HG03175 (cell line): Measurements from ENCODE around the gene TNIP3.

Experiments
- ATAC-seq: cut with Tn5 transposase; IDR thresholded peaks from one replicate; pipeline ENCODE4 v1.9.1; 2021; ENCODE audit warnings: mild to moderate bottlenecking, moderate library complexity; ENCODE audit not compliant: unreplicated experiment

The TNIP3 gene

DNA sequence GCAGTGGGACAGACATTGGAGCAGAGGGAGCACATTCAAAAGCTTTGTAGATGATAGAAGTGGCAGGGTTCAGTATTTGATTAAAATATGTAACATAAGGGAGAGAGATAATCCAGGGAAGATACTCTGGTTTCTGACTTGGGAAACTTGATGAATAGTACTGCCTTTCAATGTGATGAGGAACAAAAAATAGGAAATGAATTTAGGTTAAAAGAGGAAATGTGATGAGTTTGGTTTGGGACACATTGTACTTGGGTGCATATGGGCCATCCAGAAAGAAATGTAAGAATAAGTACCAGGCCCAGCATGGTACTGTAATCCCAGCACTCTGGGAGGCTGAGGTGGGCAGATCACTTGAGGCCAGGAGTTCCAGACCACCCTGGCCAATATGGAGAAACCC is 70.9 kb downstream of the TNIP3 start:
- ATAC-seq, result no peak

DNA sequence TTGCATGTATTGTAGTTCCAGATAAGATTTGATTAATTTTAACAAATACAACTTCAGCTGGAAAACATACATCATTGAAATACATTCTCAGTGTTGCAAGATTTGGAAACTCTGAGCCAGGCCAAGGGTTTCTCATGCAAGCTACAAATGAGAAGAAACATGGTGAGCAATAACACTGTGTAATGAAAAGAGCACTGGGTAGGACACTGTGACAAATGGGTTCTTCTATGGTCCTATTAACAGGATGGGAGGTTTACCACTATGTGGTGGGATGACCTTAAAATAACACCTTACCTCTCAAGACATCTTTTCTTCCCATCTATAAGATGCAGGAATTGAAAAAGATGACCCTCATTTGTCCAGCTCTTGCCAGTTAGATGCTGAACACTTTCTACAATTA is 72.2 kb downstream of the TNIP3 start:
- ATAC-seq, result no peak

DNA sequence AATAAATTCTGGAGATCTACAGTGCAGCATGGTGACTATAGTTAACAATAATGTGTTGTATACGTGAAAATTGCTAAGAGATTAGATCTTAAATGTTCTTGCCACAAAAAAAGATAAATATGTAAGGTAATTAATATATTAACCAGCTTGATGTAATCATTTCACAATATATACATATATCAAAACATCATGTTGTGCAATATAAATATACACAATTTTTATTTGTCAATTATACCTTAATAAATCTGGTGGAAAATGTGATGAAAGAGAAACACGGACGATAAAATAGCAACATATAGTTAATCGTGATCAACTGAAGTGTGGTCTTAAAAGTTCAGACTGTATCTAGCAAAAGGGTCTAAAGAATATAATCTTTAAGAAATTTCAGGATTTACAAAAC is 75.3 kb downstream of the TNIP3 start:
- no peak for ATAC-seq
